H1 (cell line): ENCODE data around the gene GLMP. TPM values are rescaled to one million over a fixed set of nuclear protein-coding genes. Genes with fewer than 3 reads are reported as not detected.

Experiments
- HDAC2 ChIP-seq, 2 experiments: fragments of 300-600 bp in 1 of 2; sonication (generic) in 1 of 2; IDR thresholded peaks; 2 replicates each; pipeline ENCODE4 v1.6.1; 2011 to 2012; ENCODE audit warnings: low read depth in 2 of 2, low read length in 2 of 2, mild to moderate bottlenecking in 2 of 2, moderate library complexity in 2 of 2, borderline replicate concordance in 1 of 2, inconsistent platforms in 1 of 2
- POU5F1 ChIP-seq: IDR thresholded peaks from 2 replicates; pipeline ENCODE4 v1.6.1; 2011; ENCODE audit warnings: low read depth, mild to moderate bottlenecking, low read length, moderate library complexity
- RBBP5 ChIP-seq: IDR thresholded peaks from 2 replicates; pipeline ENCODE4 v1.7.1; 2012; ENCODE audit warnings: low read depth, mild to moderate bottlenecking, inconsistent platforms, low read length, moderate library complexity, borderline replicate concordance
- SP4 ChIP-seq: IDR thresholded peaks from 2 replicates; pipeline ENCODE4 v1.6.1; 2012; ENCODE audit warnings: low read length, inconsistent platforms
- SRF ChIP-seq: IDR thresholded peaks from 2 replicates; pipeline ENCODE4 v1.6.1; 2011; ENCODE audit warnings: mild to moderate bottlenecking, low read depth, low read length, moderate library complexity
- SUZ12 ChIP-seq: fragments of 200-600 bp; sonication (generic); IDR thresholded peaks from 2 replicates; pipeline ENCODE4 v1.6.1; 2012; ENCODE audit warnings: mild to moderate bottlenecking, inconsistent platforms, low read length, moderate library complexity, mixed read lengths
- polyA plus RNA-seq, 7 experiments: library from polyadenylated mRNA; depleted of rRNA in 3 of 7; stranded (reverse) in 5 of 7; unstranded in 2 of 7; fragments of >200 nt in 5 of 7; fragments of 200-250 nt in 2 of 7; gene quantifications; 1 replicate in 5 of 7; 2 replicates in 1 of 7; 4 replicates in 1 of 7; pipeline versions ENCODE4 v1.2.1 to v1.2.3, GENCODE V29; 2011 to 2013; ENCODE audit warnings: missing spikeins in 2 of 7, mixed read lengths in 2 of 7
- total RNA-seq: library from RNA; stranded (reverse); fragmentation: NEBNext Ultra II Directional; extraction: Animal tissue kit (Norgen Biotek cat#: 25700); gene quantifications from 2 replicates; pipeline ENCODE4 v1.2.1, GENCODE V29; 2021
- TF ChIP-seq, protein P1 (sequence below): fragments of 300-600 bp; sonication (generic); IDR thresholded peaks from 2 replicates; pipeline ENCODE4 v1.7.1; 2012; ENCODE audit warnings: low read length, moderate library complexity, mild to moderate bottlenecking, inconsistent platforms; ENCODE audit not compliant: insufficient replicate concordance

The GLMP gene
- total and polyA plus RNA-seq, 2 of the 8 experiments (the other 6 are each of a cell fraction or from before 2014, with no cell fraction given): 48.1 to 59.5 TPM

- TF ChIP-seq, protein P1, sequence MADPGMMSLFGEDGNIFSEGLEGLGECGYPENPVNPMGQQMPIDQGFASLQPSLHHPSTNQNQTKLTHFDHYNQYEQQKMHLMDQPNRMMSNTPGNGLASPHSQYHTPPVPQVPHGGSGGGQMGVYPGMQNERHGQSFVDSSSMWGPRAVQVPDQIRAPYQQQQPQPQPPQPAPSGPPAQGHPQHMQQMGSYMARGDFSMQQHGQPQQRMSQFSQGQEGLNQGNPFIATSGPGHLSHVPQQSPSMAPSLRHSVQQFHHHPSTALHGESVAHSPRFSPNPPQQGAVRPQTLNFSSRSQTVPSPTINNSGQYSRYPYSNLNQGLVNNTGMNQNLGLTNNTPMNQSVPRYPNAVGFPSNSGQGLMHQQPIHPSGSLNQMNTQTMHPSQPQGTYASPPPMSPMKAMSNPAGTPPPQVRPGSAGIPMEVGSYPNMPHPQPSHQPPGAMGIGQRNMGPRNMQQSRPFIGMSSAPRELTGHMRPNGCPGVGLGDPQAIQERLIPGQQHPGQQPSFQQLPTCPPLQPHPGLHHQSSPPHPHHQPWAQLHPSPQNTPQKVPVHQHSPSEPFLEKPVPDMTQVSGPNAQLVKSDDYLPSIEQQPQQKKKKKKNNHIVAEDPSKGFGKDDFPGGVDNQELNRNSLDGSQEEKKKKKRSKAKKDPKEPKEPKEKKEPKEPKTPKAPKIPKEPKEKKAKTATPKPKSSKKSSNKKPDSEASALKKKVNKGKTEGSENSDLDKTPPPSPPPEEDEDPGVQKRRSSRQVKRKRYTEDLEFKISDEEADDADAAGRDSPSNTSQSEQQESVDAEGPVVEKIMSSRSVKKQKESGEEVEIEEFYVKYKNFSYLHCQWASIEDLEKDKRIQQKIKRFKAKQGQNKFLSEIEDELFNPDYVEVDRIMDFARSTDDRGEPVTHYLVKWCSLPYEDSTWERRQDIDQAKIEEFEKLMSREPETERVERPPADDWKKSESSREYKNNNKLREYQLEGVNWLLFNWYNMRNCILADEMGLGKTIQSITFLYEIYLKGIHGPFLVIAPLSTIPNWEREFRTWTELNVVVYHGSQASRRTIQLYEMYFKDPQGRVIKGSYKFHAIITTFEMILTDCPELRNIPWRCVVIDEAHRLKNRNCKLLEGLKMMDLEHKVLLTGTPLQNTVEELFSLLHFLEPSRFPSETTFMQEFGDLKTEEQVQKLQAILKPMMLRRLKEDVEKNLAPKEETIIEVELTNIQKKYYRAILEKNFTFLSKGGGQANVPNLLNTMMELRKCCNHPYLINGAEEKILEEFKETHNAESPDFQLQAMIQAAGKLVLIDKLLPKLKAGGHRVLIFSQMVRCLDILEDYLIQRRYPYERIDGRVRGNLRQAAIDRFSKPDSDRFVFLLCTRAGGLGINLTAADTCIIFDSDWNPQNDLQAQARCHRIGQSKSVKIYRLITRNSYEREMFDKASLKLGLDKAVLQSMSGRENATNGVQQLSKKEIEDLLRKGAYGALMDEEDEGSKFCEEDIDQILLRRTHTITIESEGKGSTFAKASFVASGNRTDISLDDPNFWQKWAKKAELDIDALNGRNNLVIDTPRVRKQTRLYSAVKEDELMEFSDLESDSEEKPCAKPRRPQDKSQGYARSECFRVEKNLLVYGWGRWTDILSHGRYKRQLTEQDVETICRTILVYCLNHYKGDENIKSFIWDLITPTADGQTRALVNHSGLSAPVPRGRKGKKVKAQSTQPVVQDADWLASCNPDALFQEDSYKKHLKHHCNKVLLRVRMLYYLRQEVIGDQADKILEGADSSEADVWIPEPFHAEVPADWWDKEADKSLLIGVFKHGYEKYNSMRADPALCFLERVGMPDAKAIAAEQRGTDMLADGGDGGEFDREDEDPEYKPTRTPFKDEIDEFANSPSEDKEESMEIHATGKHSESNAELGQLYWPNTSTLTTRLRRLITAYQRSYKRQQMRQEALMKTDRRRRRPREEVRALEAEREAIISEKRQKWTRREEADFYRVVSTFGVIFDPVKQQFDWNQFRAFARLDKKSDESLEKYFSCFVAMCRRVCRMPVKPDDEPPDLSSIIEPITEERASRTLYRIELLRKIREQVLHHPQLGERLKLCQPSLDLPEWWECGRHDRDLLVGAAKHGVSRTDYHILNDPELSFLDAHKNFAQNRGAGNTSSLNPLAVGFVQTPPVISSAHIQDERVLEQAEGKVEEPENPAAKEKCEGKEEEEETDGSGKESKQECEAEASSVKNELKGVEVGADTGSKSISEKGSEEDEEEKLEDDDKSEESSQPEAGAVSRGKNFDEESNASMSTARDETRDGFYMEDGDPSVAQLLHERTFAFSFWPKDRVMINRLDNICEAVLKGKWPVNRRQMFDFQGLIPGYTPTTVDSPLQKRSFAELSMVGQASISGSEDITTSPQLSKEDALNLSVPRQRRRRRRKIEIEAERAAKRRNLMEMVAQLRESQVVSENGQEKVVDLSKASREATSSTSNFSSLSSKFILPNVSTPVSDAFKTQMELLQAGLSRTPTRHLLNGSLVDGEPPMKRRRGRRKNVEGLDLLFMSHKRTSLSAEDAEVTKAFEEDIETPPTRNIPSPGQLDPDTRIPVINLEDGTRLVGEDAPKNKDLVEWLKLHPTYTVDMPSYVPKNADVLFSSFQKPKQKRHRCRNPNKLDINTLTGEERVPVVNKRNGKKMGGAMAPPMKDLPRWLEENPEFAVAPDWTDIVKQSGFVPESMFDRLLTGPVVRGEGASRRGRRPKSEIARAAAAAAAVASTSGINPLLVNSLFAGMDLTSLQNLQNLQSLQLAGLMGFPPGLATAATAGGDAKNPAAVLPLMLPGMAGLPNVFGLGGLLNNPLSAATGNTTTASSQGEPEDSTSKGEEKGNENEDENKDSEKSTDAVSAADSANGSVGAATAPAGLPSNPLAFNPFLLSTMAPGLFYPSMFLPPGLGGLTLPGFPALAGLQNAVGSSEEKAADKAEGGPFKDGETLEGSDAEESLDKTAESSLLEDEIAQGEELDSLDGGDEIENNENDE: no peak
- TF ChIP-seq RBBP5 (no peak), HDAC2 (IDR thresholded peaks at IDR 0.05; ENCODE audit: borderline replicate concordance in 1 of 2, low read depth in 2 of 2, low read length in 2 of 2) (no peak), SRF (no peak), POU5F1 (no peak), SP4 (no peak), SUZ12 (no peak)
Measured at GRCh38 chr1:156284112-156284511, 11.4 kb downstream of the GLMP start, which contains the start of gene TMEM79 (continued).
